ENCODE results near the gene TPSAB1. TPM values are rescaled to one million over a fixed set of nuclear protein-coding genes. Genes with fewer than 3 reads are reported as not detected.
A peak's percentile ranks its signal among the peaks of the same experiment; 100 is the strongest.

TPSAB1 gene
- polyA plus RNA-seq, 3 donors = not detected

GRCh38 chr16:1276580-1276878, 36.0 kb downstream of the TPSAB1 start:
- no peak overlapping the region for H3K9ac ChIP-seq (ENCODE audit: insufficient read depth, low read length, poor library complexity, severe bottlenecking)
- intact Hi-C loops (cut with micrococcal nuclease) = no loop called here
- H3K27me3 ChIP-seq (ENCODE audit: control insufficient read depth in 2 of 2, insufficient read depth in 2 of 2, low read length in 2 of 2) = no peaks in the 10 kb centered on the region
- no peak for DNase-seq
- no peak for TF ChIP-seq CTCF (IDR thresholded peaks at IDR 0.05)
- no peak overlapping the region for H3K27ac ChIP-seq (ENCODE audit: low read depth in 1 of 2, low read length in 2 of 2)
- no peak overlapping the region for H2AFZ ChIP-seq (ENCODE audit: insufficient read depth, low read depth, low read length, poor library complexity, severe bottlenecking)
- Mint-ChIP-seq H3K27ac (no peak overlapping the region), H3K4me3 (no peak overlapping the region), H3K27me3 (ENCODE audit: low read depth in 3 of 3) (peaks cover 17 to 33% (median 20%) of the 10 kb centered on the region in 3 donors), H3K4me1 (no peaks in the 10 kb centered on the region), H3K9me3 (peaks cover 0 to 10% (median 3%) of the 10 kb centered on the region in 7 donors), H3K36me3 (no peaks in the 10 kb centered on the region)
- no peaks in the 10 kb centered on the region for H3K79me2 ChIP-seq (ENCODE audit: insufficient read depth, low read length)
- H3K4me2 ChIP-seq (replicated peaks; ENCODE audit: extremely low read depth, low read length, poor library complexity, severe bottlenecking) = no peak overlapping the region
- H3K36me3 ChIP-seq (replicated peaks in 1 of 2; ENCODE audit: control insufficient read depth in 1 of 2, insufficient read depth in 2 of 2, low read length in 2 of 2) = no peaks in the 10 kb centered on the region
- no peak overlapping the region for H3K4me3 ChIP-seq (replicated peaks in 1 of 3; ENCODE audit: low read depth in 2 of 3, low read length in 3 of 3)
- 91% methylated on average over 8 of the region's 14 CpGs for WGBS (ENCODE audit: insufficient coverage)
- no peaks in the 10 kb centered on the region for H3K9me3 ChIP-seq (replicated peaks in 1 of 2; ENCODE audit: control insufficient read depth in 1 of 2, insufficient read depth in 1 of 2, low read length in 2 of 2)
- no peaks in the 10 kb centered on the region for H4K20me1 ChIP-seq (ENCODE audit: insufficient read depth, low read length)
- H3K4me1 ChIP-seq (ENCODE audit: control insufficient read depth in 1 of 2, insufficient read depth in 2 of 2, low read length in 2 of 2) = no peaks in the 10 kb centered on the region

- Histone ChIP-seq H3K9me3 (replicated peaks in 1 of 2; ENCODE audit: control insufficient read depth in 1 of 2, insufficient read depth in 1 of 2, low read length in 2 of 2) (no peaks in the 10 kb centered on the region), H3K4me2 (replicated peaks; ENCODE audit: extremely low read depth, low read length, poor library complexity, severe bottlenecking) (no peak overlapping the region), H3K9ac (ENCODE audit: insufficient read depth, low read length, poor library complexity, severe bottlenecking) (no peak overlapping the region), H4K20me1 (ENCODE audit: insufficient read depth, low read length) (no peaks in the 10 kb centered on the region), H3K4me3 (replicated peaks in 1 of 3; ENCODE audit: low read depth in 2 of 3, low read length in 3 of 3) (no peak overlapping the region), H3K4me1 (ENCODE audit: control insufficient read depth in 1 of 2, insufficient read depth in 2 of 2, low read length in 2 of 2) (peaks cover 0 to under 1% of the 10 kb centered on the region in 2 donors), H3K36me3 (replicated peaks in 1 of 2; ENCODE audit: control insufficient read depth in 1 of 2, insufficient read depth in 2 of 2, low read length in 2 of 2) (no peaks in the 10 kb centered on the region), H3K27ac (ENCODE audit: low read depth in 1 of 2, low read length in 2 of 2) (no peak overlapping the region), H3K79me2 (ENCODE audit: insufficient read depth, low read length) (no peaks in the 10 kb centered on the region), H3K27me3 (ENCODE audit: control insufficient read depth in 2 of 2, insufficient read depth in 2 of 2, low read length in 2 of 2) (no peaks in the 10 kb centered on the region), H2AFZ (ENCODE audit: insufficient read depth, low read depth, low read length, poor library complexity, severe bottlenecking) (no peak overlapping the region)
- WGBS (ENCODE audit: insufficient coverage) = 85% methylated on average over 18 of the region's 19 CpGs
- no peak overlapping the region for H3K27ac Mint-ChIP-seq
- peak overlapping the region in 1 of 2 donors; percentile 51 for H3K4me3 Mint-ChIP-seq
- TF ChIP-seq CTCF (IDR thresholded peaks at IDR 0.05) = no peak
- no peak for DNase-seq
- intact Hi-C loops (cut with micrococcal nuclease) = no loop called here
- H3K36me3 Mint-ChIP-seq = no peaks in the 10 kb centered on the region
- peaks cover 17 to 33% (median 20%) of the 10 kb centered on the region in 3 donors for H3K27me3 Mint-ChIP-seq (ENCODE audit: low read depth in 3 of 3)
- H3K9me3 Mint-ChIP-seq = peaks cover 0 to 10% (median 3%) of the 10 kb centered on the region in 7 donors
- H3K4me1 Mint-ChIP-seq = peaks cover 1% of the 10 kb centered on the region
Measured at GRCh38 chr16:1277151-1277598, 36.7 kb downstream of the TPSAB1 start.
